Calu3 (cell line): Measurements from ENCODE around the gene PPFIA2. TPM values are rescaled to one million over a fixed set of nuclear protein-coding genes. Genes with fewer than 3 reads are reported as not detected.
A peak's percentile ranks its signal among the peaks of the same experiment; 100 is the strongest.

Source experiments
- BruUV-seq: library from RNA; stranded (reverse); fragments of 400-500 nt; replicated peaks from 2 replicates; lab custom pipeline; 2021; lab: Mats Ljungman, UMichigan
- CTCF ChIA-PET: fragments of 300-600 bp; sonication (Branson Sonifier 250); formaldehyde crosslinking; loops from one replicate; lab custom pipeline; 2022; ENCODE audit warnings: antibody characterized with exemption; lab: Charles Lee
- DNase-seq: peaks from one replicate; pipeline ENCODE4 v3.0.0; 2022
- H3K27ac Mint-ChIP-seq: one replicate; pipeline ENCODE4 v1.8.0; 2022; ENCODE audit warnings: mixed read lengths; ENCODE audit not compliant: unreplicated experiment
- H3K27me3 Mint-ChIP-seq: one replicate; pipeline ENCODE4 v1.8.0; 2022; ENCODE audit warnings: mixed read lengths; ENCODE audit not compliant: unreplicated experiment
- H3K36me3 Mint-ChIP-seq: one replicate; pipeline ENCODE4 v1.8.0; 2022; ENCODE audit warnings: mild to moderate bottlenecking, moderate library complexity, mixed read lengths; ENCODE audit not compliant: insufficient read depth, unreplicated experiment
- H3K4me1 Mint-ChIP-seq: one replicate; pipeline ENCODE4 v1.8.0; 2022; ENCODE audit warnings: mild to moderate bottlenecking, low read depth, mixed read lengths; ENCODE audit not compliant: unreplicated experiment
- H3K4me3 Mint-ChIP-seq: one replicate; pipeline ENCODE4 v1.8.0; 2022; ENCODE audit warnings: mild to moderate bottlenecking, low read depth, moderate library complexity, mixed read lengths; ENCODE audit not compliant: unreplicated experiment
- H3K9me3 Mint-ChIP-seq: one replicate; pipeline ENCODE4 v1.8.0; 2022; ENCODE audit warnings: low read depth, mixed read lengths; ENCODE audit not compliant: unreplicated experiment
- intact Hi-C: fragments of 100-400 bp; cut with micrococcal nuclease; formaldehyde crosslinking; loops from one replicate; pipeline ENCODE4 v1.10.0; 2022; ENCODE audit not compliant: unreplicated experiment
- total RNA-seq: library from RNA; stranded (reverse); gene quantifications from 2 replicates; pipeline ENCODE4 v1.2.3, GENCODE V29; 2022
- TF ChIP-seq, protein P1 (sequence below): fragments of 200-600 bp; IDR thresholded peaks from one replicate; pipeline ENCODE4 v1.8.0; 2022; ENCODE audit warnings: antibody characterized with exemption; ENCODE audit not compliant: unreplicated experiment

Gene PPFIA2
- total RNA-seq, 1 experiment from 2014 or later = 0.07 TPM

DNA sequence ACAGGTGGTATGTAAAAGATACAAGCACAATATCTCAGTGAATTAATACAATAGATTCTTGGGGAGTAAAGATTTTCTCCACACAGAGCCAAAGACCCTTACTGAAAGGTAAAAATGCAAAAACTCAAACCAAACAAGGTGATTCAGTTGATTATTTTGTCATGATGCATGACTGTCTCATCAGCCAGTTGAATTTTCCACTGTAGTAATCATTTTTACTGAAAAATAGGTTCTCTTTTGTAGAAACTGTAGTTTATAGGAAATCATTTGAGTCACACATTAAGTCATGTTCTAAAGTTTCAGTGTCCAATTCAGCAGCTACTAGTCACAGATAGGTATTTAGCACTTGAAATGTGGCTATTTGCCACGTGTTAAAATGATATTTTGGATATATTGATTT lies 53.6 kb downstream of the PPFIA2 start:
- CTCF ChIA-PET = no interaction called here
- TF ChIP-seq, protein P1, sequence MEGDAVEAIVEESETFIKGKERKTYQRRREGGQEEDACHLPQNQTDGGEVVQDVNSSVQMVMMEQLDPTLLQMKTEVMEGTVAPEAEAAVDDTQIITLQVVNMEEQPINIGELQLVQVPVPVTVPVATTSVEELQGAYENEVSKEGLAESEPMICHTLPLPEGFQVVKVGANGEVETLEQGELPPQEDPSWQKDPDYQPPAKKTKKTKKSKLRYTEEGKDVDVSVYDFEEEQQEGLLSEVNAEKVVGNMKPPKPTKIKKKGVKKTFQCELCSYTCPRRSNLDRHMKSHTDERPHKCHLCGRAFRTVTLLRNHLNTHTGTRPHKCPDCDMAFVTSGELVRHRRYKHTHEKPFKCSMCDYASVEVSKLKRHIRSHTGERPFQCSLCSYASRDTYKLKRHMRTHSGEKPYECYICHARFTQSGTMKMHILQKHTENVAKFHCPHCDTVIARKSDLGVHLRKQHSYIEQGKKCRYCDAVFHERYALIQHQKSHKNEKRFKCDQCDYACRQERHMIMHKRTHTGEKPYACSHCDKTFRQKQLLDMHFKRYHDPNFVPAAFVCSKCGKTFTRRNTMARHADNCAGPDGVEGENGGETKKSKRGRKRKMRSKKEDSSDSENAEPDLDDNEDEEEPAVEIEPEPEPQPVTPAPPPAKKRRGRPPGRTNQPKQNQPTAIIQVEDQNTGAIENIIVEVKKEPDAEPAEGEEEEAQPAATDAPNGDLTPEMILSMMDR = no peak
- Mint-ChIP-seq H3K36me3 (no peaks in the 10 kb centered on the region), H3K27me3 (no peaks in the 10 kb centered on the region), H3K4me3 (no peak overlapping the region), H3K4me1 (no peaks in the 10 kb centered on the region), H3K9me3 (no peaks in the 10 kb centered on the region), H3K27ac (no peak overlapping the region)
- no peak for DNase-seq
- BruUV-seq = no TSS peak
- intact Hi-C loops = no loop called here

DNA sequence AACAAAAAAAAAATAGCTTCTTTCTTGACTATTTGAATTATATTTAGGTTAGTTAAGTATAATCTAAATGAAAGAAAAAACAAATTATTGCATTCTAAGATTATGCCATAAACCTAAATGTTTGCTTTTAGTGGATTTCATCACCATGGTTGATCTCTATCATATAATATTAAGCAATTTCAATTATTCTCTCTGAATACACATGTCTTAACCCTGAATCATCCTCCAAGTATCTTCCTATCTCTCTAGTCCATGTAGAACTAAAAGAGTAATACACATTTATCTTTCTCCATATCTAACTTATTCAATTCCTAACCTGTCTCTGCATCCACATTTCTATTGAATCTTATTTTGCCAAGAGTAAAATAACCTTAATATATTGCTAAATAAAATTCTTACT lies 59.6 kb downstream of the PPFIA2 start:
- CTCF ChIA-PET = no interaction called here
- no peaks in the 10 kb centered on the region for H3K27me3 Mint-ChIP-seq

DNA sequence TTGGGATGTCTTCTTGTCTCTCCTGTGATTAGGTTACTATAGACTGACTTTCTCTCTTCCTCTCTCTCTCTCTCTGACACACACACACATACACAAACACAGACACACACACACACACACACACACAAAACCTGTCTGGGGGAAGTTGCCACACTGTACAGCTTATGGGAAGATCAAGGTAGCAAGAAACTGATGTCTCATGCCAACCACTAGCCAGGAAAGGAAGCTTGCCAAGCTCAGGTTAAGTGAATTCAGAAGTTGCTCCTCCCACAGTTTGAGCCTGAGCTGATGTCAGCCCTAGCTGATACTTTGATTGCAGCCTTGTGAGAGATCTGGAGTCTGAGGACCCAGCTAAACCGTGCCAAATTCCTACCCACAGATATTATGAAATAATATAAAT lies 67.1 kb downstream of the PPFIA2 start:
- peaks cover 2% of the 10 kb centered on the region for H3K9me3 Mint-ChIP-seq
- peak overlapping the region; percentile 14 for H3K27ac Mint-ChIP-seq
- no peak overlapping the region for H3K4me3 Mint-ChIP-seq
- no peaks in the 10 kb centered on the region for H3K27me3 Mint-ChIP-seq
- no TSS peak for BruUV-seq
- CTCF ChIA-PET = interaction anchor here (1.1 kb wide), 1 partner anchor 15 kb away, joined by 3 read pairs; no protein-coding TSS in a partner anchor
- H3K4me1 Mint-ChIP-seq = peaks cover 14% of the 10 kb centered on the region
- intact Hi-C loops = no loop called here
- TF ChIP-seq, protein P1 = no peak
- peak; percentile 20 for DNase-seq
- peaks cover 5% of the 10 kb centered on the region for H3K36me3 Mint-ChIP-seq

More for the DNA sequence above, 59.6 kb downstream of the PPFIA2 start:
- Mint-ChIP-seq H3K4me1 (no peaks in the 10 kb centered on the region), H3K4me3 (no peak overlapping the region), H3K9me3 (no peaks in the 10 kb centered on the region), H3K36me3 (no peaks in the 10 kb centered on the region), H3K27ac (no peak overlapping the region)
- no TSS peak for BruUV-seq
- TF ChIP-seq, protein P1 = no peak
- DNase-seq = no peak
- intact Hi-C loops = no loop called here

DNA sequence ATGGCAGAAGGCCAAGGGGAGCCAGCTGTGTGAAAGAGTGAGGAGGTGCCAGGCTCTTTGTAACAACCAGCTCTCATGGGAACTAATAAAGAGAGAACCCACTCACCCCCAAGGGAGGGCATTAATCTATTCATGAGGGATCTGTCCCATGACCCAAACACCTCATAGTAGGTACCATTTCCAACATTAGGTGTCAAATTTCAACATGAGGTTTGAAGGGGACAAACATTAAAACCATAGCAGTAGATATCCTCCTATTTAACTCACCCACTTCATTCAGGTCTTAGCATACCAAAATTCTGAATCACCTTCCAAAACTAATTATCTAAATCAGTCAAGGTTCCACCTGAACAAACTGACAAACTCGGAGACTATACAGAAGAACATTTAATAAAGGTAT lies 75.3 kb downstream of the PPFIA2 start:
- CTCF ChIA-PET = no interaction called here
- Mint-ChIP-seq H3K9me3 (peaks cover 6% of the 10 kb centered on the region), H3K4me1 (peaks cover 7% of the 10 kb centered on the region), H3K4me3 (no peak overlapping the region), H3K36me3 (no peaks in the 10 kb centered on the region), H3K27ac (no peak overlapping the region), H3K27me3 (no peaks in the 10 kb centered on the region)
- no TSS peak for BruUV-seq
- intact Hi-C loops = no loop called here
- TF ChIP-seq, protein P1 = no peak
- DNase-seq = no peak
